ENCODE measurements around the gene ZFR2. TPM values are rescaled to one million over a fixed set of nuclear protein-coding genes. Genes with fewer than 3 reads are reported as not detected.

Gene ZFR2
- total and polyA plus RNA-seq, 4 donors = not detected

DNA sequence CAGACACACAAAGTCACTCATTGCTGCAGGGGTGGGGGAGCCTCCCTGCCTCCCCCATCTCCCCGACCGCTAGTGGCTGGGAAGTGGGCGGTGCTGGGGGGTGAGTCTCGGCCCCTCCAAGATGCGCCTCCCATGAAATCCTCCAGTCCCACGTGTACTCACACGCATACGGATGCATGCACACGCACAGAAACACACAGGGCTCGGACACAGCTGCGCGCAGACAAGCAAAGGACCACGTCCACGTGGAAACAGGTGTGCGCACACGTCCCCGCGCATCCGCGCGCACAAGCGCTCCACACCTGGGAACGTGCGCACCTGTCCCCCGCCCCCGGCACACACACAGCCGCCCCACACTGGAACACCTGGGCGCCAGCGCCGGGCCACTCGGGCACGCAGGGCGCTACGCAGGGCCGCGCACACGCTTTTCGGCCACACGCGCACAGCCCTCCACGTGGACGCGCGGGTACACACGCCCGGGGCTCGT lies 83.3 kb downstream of the ZFR2 start (continued):
- TF ChIP-seq JUND (IDR thresholded peaks at IDR 0.05) (no peak), FOXA2 (IDR thresholded peaks at IDR 0.05) (no peak)

DNA sequence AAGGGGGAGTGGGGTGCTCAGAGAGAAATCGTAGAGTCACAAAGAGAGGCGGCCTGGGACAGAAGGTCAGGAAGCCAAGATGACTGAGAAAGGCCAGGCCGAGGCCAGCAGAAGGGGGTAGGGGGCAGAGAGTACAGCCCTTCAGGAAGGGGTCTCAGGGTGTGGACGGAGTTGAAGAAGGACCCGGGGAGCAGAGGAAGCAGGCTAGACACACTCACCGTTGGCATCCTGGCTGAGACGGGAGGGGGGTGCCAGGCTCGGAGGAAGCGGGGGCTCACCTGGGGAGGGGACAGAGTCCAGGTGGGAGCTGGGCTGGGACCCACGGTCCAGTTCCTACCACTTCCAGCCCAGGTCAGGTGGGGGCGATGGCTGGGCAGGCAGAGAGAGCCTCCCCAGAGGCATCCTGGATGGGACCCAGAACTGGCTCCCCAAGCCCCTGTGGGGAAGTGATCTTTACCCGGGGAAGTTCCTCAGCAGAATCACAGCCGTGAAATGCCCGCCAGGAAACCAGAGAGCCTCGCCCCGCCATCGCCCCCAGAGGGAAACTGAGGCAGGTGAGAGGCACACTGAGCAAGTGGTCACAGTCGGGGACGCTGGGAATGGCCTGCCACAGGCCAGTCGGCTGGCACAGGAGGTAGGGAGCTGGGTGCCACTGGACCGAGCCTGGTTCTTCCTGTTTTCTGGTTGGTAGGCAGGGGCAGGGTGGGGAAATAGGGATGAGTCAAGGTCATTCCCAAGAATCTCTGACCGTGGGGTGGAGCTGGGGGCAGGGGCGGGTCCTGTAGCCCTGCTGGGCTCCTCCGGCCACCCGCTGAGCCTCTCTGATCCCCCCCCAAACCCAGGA lies 84.0 kb downstream of the ZFR2 start:
- no peak overlapping the region for H3K27ac ChIP-seq (ENCODE audit: low read depth in 1 of 2, low read length in 2 of 2)
- H3K27me3 ChIP-seq (ENCODE audit: control insufficient read depth in 4 of 4, insufficient read depth in 4 of 4, low read length in 3 of 4) = peaks cover 0 to 15% (median under 1%) of the 10 kb centered on the region in 4 donors
- H3K4me3 ChIP-seq (ENCODE audit: low read depth in 1 of 3, low read length in 3 of 3) = no peak overlapping the region
- TF ChIP-seq, protein P1, sequence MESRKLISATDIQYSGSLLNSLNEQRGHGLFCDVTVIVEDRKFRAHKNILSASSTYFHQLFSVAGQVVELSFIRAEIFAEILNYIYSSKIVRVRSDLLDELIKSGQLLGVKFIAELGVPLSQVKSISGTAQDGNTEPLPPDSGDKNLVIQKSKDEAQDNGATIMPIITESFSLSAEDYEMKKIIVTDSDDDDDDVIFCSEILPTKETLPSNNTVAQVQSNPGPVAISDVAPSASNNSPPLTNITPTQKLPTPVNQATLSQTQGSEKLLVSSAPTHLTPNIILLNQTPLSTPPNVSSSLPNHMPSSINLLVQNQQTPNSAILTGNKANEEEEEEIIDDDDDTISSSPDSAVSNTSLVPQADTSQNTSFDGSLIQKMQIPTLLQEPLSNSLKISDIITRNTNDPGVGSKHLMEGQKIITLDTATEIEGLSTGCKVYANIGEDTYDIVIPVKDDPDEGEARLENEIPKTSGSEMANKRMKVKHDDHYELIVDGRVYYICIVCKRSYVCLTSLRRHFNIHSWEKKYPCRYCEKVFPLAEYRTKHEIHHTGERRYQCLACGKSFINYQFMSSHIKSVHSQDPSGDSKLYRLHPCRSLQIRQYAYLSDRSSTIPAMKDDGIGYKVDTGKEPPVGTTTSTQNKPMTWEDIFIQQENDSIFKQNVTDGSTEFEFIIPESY (IDR thresholded peaks at IDR 0.05) = no peak
- TF ChIP-seq GABPA (IDR thresholded peaks at IDR 0.05 in 1 of 2, conservative IDR thresholded peaks at IDR 0.05 in 1 of 2) (no peak), JUND (IDR thresholded peaks at IDR 0.05) (no peak), TAF1 (conservative IDR thresholded peaks at IDR 0.05) (no peak), RXRA (IDR thresholded peaks at IDR 0.05) (no peak), FOXA2 (IDR thresholded peaks at IDR 0.05) (no peak), NR2F2 (IDR thresholded peaks at IDR 0.05) (no peak), YY1 (IDR thresholded peaks at IDR 0.05) (no peak), EGR1 (IDR thresholded peaks at IDR 0.05; ENCODE audit: low read depth in 2 of 2) (no peak), RAD21 (IDR thresholded peaks at IDR 0.05) (no peak)
- TF ChIP-seq, protein P2, sequence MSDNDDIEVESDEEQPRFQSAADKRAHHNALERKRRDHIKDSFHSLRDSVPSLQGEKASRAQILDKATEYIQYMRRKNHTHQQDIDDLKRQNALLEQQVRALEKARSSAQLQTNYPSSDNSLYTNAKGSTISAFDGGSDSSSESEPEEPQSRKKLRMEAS (IDR thresholded peaks at IDR 0.05) = no peak
- TF ChIP-seq, protein P3, sequence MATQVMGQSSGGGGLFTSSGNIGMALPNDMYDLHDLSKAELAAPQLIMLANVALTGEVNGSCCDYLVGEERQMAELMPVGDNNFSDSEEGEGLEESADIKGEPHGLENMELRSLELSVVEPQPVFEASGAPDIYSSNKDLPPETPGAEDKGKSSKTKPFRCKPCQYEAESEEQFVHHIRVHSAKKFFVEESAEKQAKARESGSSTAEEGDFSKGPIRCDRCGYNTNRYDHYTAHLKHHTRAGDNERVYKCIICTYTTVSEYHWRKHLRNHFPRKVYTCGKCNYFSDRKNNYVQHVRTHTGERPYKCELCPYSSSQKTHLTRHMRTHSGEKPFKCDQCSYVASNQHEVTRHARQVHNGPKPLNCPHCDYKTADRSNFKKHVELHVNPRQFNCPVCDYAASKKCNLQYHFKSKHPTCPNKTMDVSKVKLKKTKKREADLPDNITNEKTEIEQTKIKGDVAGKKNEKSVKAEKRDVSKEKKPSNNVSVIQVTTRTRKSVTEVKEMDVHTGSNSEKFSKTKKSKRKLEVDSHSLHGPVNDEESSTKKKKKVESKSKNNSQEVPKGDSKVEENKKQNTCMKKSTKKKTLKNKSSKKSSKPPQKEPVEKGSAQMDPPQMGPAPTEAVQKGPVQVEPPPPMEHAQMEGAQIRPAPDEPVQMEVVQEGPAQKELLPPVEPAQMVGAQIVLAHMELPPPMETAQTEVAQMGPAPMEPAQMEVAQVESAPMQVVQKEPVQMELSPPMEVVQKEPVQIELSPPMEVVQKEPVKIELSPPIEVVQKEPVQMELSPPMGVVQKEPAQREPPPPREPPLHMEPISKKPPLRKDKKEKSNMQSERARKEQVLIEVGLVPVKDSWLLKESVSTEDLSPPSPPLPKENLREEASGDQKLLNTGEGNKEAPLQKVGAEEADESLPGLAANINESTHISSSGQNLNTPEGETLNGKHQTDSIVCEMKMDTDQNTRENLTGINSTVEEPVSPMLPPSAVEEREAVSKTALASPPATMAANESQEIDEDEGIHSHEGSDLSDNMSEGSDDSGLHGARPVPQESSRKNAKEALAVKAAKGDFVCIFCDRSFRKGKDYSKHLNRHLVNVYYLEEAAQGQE (IDR thresholded peaks at IDR 0.05) = no peak
- TF ChIP-seq, protein P4, sequence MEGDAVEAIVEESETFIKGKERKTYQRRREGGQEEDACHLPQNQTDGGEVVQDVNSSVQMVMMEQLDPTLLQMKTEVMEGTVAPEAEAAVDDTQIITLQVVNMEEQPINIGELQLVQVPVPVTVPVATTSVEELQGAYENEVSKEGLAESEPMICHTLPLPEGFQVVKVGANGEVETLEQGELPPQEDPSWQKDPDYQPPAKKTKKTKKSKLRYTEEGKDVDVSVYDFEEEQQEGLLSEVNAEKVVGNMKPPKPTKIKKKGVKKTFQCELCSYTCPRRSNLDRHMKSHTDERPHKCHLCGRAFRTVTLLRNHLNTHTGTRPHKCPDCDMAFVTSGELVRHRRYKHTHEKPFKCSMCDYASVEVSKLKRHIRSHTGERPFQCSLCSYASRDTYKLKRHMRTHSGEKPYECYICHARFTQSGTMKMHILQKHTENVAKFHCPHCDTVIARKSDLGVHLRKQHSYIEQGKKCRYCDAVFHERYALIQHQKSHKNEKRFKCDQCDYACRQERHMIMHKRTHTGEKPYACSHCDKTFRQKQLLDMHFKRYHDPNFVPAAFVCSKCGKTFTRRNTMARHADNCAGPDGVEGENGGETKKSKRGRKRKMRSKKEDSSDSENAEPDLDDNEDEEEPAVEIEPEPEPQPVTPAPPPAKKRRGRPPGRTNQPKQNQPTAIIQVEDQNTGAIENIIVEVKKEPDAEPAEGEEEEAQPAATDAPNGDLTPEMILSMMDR (IDR thresholded peaks at IDR 0.05; ENCODE audit: low read depth, low read length, missing input control) = no peak
- H3K9ac ChIP-seq (ENCODE audit: low read depth in 1 of 2, low read length in 2 of 2) = no peak overlapping the region
- peaks cover 10 to 15% (median 14%) of the 10 kb centered on the region in 4 donors for H3K9me3 ChIP-seq (ENCODE audit: control insufficient read depth in 4 of 4, low read length in 3 of 4)
- no peak for DNase-seq (ENCODE audit: low spot score)
- 26% methylated on average over 25 of the region's 25 CpGs for WGBS
- peaks cover 0 to 7% (median 1%) of the 10 kb centered on the region in 4 donors for H3K4me1 ChIP-seq (ENCODE audit: control insufficient read depth in 4 of 4, insufficient read depth in 4 of 4, low read length in 3 of 4)
- H3K36me3 ChIP-seq (ENCODE audit: control insufficient read depth in 4 of 4, insufficient read depth in 3 of 4, low read depth in 1 of 4, low read length in 3 of 4) = peaks cover 0 to 1% (median 0%) of the 10 kb centered on the region in 4 donors
